ENCODE measurements around the gene SOS1. TPM values are rescaled to one million over a fixed set of nuclear protein-coding genes. Genes with fewer than 3 reads are reported as not detected.

SOS1 gene
- polyA plus RNA-seq, result 27.7 and 38.4 TPM in 2 replicates

GRCh38 chr2:39120771-39121522, at the start of gene SOS1:
TSS of gene SOS1 (minus strand) at chr2:39121051. CDS start at chr2:39120422, 629 bp downstream.

Other genes with a start within 250 kb of the SOS1 start
- 36.7 and 48.5 TPM in 2 replicates for gene DHX57, start 245.1 kb downstream of the SOS1 start, polyA plus RNA-seq
- 448 and 577 TPM in 2 replicates for gene MORN2, start 245.1 kb downstream of the SOS1 start, polyA plus RNA-seq
- 130 and 144 TPM in 2 replicates for gene ARHGEF33, start 231.2 kb downstream of the SOS1 start, polyA plus RNA-seq
- 2.8 TPM in 1 of 2 replicates, not detected in the other for gene CDKL4, start 122.9 kb upstream of the SOS1 start, polyA plus RNA-seq

All from Purkinje cell (primary cell).